GM12878 (cell line): ENCODE results near the gene NOS3. TPM values are rescaled to one million over a fixed set of nuclear protein-coding genes. Genes with fewer than 3 reads are reported as not detected.

Experiments used
- CHD4 ChIP-seq: fragments of 200-600 bp; sonication (generic); IDR thresholded peaks from 2 replicates; pipeline ENCODE4 v1.6.1; 2016; ENCODE audit warnings: mild to moderate bottlenecking
- DPF2 ChIP-seq: fragments of 450-650 bp; IDR thresholded peaks from 2 replicates; pipeline ENCODE4 v1.6.1; 2017; ENCODE audit warnings: mild to moderate bottlenecking
- KLF5 ChIP-seq: fragments of 450-650 bp; IDR thresholded peaks from 2 replicates; pipeline ENCODE4 v1.6.1; 2014; ENCODE audit warnings: mild to moderate bottlenecking; ENCODE audit not compliant: partially characterized antibody
- TARDBP ChIP-seq: IDR thresholded peaks from 2 replicates; pipeline ENCODE4 v1.6.1; 2016; ENCODE audit warnings: borderline replicate concordance
- polyA plus RNA-seq, 11 experiments: library from polyadenylated mRNA; depleted of rRNA in 4 of 11; unstranded in 6 of 11; stranded (reverse) in 5 of 11; fragments of >200 nt; fragmentation: Nextera tagmentation in 4 of 11; fragmentation: Illumina TruSeq in 1 of 11; extraction: Ambion mirVana in 4 of 11; extraction: Trizol in 1 of 11; gene quantifications; 1 replicate in 1 of 11; 2 replicates in 10 of 11; pipeline versions ENCODE4 v1.2.1 to v1.2.3, GENCODE V29; 2011 to 2016; ENCODE audit warnings: inconsistent platforms in 2 of 11, missing spikeins in 2 of 11, low read depth in 1 of 11
- total RNA-seq, 4 experiments: library from RNA; depleted of rRNA in 3 of 4; stranded (reverse); fragments of >200 nt in 3 of 4; fragmentation: Illumina TruSeq in 1 of 4; extraction: Trizol in 1 of 4; gene quantifications; 2 replicates each; pipeline versions ENCODE4 v1.2.1 to v1.2.3, GENCODE V29; 2013 to 2021
- TF ChIP-seq, protein P1 (sequence below): fragments of 450-650 bp; IDR thresholded peaks from 2 replicates; pipeline ENCODE4 v1.6.1; 2018; ENCODE audit warnings: mild to moderate bottlenecking, low read depth, moderate library complexity; ENCODE audit not compliant: partially characterized antibody
- TF ChIP-seq, protein P2 (sequence below): fragments of 150-350 bp; IDR thresholded peaks from 2 replicates; pipeline ENCODE4 v1.6.1; 2014; ENCODE audit warnings: mild to moderate bottlenecking, low read depth, low read length
- TF ChIP-seq, protein P3 (sequence below), 3 experiments: IDR thresholded peaks in 2 of 3; conservative IDR thresholded peaks in 1 of 3; 2 replicates each; pipeline ENCODE4 v1.5.1; 2011; ENCODE audit warnings: low read depth in 3 of 3, low read length in 3 of 3, mild to moderate bottlenecking in 3 of 3, control low read depth in 2 of 3, moderate library complexity in 2 of 3, inconsistent platforms in 1 of 3, mixed read lengths in 1 of 3; ENCODE audit not compliant: control insufficient read depth in 2 of 3, insufficient read depth in 1 of 3; ENCODE audit errors: extremely low read depth in 1 of 3

Gene NOS3
- total and polyA plus RNA-seq, 10 of the 15 experiments (the other 5 are each of a cell fraction or from before 2014, with no cell fraction given) = 0.06 to 0.92 (median 0.30) TPM; not detected in 3

DNA sequence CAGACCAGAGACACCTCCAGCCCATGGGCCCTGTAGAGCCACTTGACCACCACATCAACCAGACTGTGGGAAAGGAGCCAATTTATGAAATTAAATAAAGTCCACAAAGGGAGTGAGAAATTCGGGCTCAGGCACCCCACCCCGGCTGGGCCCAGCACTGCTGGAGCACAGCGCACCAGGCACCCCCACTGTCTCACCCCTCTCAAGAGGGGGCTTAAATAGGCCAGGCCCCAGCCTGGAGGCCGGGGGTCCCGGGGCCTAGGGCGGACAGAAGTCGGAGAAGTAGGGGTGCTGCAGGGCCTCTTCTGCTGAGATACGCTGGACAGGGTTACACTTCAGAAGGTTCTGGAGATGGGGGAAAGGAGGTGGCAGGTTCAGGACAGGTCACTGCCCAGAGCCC is 62.9 kb downstream of the NOS3 start (continued):
- TF ChIP-seq, protein P1, sequence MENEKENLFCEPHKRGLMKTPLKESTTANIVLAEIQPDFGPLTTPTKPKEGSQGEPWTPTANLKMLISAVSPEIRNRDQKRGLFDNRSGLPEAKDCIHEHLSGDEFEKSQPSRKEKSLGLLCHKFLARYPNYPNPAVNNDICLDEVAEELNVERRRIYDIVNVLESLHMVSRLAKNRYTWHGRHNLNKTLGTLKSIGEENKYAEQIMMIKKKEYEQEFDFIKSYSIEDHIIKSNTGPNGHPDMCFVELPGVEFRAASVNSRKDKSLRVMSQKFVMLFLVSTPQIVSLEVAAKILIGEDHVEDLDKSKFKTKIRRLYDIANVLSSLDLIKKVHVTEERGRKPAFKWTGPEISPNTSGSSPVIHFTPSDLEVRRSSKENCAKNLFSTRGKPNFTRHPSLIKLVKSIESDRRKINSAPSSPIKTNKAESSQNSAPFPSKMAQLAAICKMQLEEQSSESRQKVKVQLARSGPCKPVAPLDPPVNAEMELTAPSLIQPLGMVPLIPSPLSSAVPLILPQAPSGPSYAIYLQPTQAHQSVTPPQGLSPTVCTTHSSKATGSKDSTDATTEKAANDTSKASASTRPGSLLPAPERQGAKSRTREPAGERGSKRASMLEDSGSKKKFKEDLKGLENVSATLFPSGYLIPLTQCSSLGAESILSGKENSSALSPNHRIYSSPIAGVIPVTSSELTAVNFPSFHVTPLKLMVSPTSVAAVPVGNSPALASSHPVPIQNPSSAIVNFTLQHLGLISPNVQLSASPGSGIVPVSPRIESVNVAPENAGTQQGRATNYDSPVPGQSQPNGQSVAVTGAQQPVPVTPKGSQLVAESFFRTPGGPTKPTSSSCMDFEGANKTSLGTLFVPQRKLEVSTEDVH = no peak
- TF ChIP-seq, protein P2, sequence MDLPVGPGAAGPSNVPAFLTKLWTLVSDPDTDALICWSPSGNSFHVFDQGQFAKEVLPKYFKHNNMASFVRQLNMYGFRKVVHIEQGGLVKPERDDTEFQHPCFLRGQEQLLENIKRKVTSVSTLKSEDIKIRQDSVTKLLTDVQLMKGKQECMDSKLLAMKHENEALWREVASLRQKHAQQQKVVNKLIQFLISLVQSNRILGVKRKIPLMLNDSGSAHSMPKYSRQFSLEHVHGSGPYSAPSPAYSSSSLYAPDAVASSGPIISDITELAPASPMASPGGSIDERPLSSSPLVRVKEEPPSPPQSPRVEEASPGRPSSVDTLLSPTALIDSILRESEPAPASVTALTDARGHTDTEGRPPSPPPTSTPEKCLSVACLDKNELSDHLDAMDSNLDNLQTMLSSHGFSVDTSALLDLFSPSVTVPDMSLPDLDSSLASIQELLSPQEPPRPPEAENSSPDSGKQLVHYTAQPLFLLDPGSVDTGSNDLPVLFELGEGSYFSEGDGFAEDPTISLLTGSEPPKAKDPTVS = no peak
- no peak for TF ChIP-seq TARDBP
- TF ChIP-seq, protein P3, sequence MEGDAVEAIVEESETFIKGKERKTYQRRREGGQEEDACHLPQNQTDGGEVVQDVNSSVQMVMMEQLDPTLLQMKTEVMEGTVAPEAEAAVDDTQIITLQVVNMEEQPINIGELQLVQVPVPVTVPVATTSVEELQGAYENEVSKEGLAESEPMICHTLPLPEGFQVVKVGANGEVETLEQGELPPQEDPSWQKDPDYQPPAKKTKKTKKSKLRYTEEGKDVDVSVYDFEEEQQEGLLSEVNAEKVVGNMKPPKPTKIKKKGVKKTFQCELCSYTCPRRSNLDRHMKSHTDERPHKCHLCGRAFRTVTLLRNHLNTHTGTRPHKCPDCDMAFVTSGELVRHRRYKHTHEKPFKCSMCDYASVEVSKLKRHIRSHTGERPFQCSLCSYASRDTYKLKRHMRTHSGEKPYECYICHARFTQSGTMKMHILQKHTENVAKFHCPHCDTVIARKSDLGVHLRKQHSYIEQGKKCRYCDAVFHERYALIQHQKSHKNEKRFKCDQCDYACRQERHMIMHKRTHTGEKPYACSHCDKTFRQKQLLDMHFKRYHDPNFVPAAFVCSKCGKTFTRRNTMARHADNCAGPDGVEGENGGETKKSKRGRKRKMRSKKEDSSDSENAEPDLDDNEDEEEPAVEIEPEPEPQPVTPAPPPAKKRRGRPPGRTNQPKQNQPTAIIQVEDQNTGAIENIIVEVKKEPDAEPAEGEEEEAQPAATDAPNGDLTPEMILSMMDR (IDR thresholded peaks at IDR 0.05 in 2 of 3, conservative IDR thresholded peaks at IDR 0.05 in 1 of 3; ENCODE audit: control insufficient read depth in 2 of 3, extremely low read depth in 1 of 3, insufficient read depth in 1 of 3, low read depth in 3 of 3, low read length in 3 of 3) = no peak
- TF ChIP-seq DPF2 = no peak
- TF ChIP-seq KLF5 = no peak
- TF ChIP-seq CHD4 = no peak
